Activated naive CD4-positive, alpha-beta T cell treated with anti-CD3 and anti-CD28 coated beads, Interleukin-2, amount 10 ng/mL, durations not matched to agents 5 hours and 36 hours (primary cell): Measurements from ENCODE around the gene RILP. TPM values are rescaled to one million over a fixed set of nuclear protein-coding genes. Genes with fewer than 3 reads are reported as not detected.

Experiments
- total RNA-seq, 2 experiments: library from RNA; stranded (reverse); gene quantifications; one replicate each; pipeline ENCODE4 v1.2.3, GENCODE V29; 2021

The RILP gene, protein sequence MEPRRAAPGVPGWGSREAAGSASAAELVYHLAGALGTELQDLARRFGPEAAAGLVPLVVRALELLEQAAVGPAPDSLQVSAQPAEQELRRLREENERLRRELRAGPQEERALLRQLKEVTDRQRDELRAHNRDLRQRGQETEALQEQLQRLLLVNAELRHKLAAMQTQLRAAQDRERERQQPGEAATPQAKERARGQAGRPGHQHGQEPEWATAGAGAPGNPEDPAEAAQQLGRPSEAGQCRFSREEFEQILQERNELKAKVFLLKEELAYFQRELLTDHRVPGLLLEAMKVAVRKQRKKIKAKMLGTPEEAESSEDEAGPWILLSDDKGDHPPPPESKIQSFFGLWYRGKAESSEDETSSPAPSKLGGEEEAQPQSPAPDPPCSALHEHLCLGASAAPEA
- 1 to 10 TPM; 6.3 to 6.8 TPM for total RNA-seq

DNA sequence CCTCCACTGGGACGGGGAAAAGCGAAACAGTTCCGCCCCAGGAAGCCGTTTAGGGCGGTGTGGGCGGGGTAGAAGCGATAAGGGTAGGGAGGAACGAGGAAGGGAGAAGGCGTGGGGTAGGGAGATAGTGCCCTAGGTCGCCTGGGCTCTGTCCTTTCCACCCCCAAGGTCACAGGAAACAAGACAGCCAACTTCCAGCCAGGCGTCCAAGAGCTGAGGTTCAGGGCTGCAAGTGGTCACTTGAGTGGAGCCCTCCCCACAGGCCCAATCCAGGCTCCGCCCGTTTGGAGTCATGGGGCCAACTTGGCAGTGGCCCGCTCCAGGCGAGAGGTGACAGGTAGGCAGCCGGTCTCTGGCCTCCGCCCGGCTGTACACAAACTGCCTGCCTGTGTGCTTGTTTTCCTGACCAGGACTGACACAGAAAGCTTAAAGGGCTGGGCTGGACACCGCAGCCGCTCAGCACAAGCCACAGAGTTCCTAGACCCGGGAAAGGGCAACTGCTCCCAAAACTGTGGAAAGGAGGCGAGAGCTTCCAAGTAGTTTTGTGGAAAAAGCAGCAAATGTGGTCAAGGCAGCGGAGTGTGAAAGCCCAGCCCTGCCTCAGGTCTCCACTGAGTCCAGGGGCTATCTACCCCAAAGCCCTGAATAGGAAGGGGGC, at the start of gene RILP:
Gene RILP, minus strand, starts transcription at position 23 of the 658 bp plus-strand sequence. CDS start 62 bp downstream, outside the sequence.

DNA sequence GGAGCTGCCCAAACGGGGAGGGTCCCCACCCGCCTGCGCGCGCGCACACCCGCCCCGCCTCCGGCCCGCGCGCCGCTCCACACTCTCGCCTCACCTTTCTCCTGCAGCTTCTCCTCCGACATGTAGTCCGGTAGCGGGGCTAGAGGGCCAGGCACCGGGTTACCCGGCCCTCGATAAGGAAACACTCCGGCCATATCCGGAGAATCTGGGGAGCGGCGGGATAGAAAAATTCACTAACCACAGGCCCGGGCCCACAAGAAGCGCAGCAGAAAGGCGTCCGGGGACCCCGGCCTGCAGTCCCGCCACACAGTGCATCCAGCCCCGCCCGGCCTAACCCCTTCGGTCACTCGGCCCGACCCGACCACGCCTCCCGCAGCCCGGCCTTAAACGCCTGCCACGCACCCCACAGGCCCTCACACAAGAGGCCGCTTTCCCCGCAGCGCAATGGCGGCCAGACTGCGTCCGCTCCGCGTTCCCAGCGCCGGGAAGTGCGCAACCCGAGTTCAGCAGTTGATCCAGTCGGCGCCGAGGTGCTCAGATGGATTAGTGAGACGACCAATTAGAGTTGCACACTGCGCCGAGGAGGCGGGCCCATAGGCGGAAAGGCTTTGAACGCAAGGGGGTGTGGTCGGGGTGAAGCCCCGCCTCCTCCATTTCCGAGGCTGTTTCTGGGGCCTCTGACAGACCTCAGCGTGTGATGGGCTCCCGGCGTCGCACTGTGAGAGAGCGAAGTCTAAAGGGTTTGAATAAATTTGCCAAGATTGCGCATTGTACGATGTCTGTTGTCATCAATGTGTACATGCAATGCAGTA, 34.9 kb upstream of the RILP start, which contains the start of gene PRPF8:
Gene PRPF8, minus strand, starts transcription at position 490 of the 812 bp plus-strand sequence. Its CDS starts 296 bp downstream, at position 194.

DNA sequence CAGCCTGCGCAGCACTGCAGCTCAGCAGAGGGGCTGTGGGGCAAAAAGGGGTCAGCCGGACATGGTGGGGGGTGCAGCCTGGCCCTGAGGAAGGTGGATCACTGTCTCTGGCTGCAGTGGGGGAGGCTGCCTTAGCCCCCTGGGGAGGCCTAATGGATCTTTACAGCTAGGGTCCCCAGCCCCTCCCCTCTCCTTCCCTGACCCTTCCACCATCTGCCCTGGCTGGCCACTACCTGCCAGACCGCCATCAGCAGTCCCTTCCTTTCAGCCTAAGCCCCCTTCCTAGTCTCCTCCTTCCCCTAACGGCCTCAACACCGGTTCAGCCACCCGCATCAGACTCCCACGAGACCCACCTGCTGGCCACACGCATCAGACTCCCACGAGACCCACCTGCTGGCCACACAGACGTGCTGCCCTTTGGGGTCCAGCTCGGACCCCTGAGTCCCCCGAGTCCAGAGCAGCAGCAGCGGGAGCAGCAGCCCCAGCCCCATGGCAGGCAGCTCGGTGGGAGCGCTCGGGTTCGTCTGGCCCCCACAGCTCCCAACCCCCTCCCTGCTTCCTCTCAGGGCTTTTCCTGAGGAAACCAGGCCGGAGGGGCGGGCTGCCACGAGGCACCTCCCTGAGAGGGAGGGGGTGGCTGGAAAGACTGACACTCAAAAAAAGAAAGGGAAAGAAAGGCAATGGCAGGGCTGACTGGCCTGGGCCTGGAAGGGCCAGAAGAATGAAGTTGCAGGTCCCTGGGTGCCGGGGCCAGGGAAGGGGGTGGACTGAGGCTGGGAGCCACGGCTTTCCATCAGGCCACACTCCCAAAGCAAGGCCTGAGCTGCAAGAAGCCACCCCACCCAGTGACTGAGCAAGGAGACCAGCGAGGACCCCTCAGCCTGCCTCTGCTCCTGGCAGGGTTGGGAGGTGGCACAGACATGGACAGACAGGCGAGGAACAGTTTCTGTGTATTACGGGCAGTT, 4.2 kb downstream of the RILP start, which contains the start of gene SCARF1:
Gene SCARF1, minus strand, starts transcription at position 526 of the 965 bp plus-strand sequence. Its CDS starts 35 bp downstream, at position 491.

DNA sequence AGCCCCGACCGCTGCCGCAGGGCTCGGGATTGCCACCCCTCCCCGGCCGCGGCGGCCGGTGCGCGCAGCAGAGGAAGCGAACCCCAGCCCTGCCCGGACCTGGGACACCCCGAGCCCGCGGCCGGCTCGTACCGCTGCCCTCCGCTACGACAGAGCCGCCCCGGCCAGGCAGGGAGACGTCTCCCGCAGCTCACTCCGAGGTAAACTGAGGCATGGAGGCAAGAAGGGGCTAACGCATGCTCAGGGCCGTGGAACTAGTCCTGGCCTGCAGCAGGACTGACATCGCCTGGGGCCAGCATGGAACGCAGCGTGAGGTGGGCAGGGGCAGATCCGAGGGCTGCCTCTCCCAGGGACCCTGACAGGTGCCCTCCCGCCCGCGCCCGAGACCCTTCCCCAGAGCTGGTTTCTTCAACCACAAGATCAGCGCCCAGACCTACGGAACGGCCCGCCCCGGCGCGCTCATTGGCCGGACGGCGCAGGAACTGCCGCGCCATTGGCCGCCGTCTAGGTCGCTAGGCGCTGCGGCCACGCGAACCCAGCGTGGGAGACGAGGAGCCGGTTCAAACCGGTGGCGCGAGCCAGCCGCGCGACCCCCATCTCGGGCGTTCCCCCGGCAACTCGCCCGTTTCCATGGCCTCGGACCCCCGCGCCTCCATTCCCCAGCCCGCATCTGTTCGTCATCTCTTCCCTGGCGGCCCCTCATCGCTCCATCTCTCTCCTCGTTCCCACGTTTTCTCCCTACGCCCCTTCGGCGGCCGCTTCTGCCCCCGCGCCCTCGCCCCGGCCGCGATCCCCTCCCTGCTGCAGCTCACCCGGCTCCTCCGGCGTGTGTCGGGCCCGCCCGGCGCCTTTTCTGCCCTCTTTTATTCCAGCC, 21.4 kb downstream of the RILP start, which contains the start of gene SLC43A2:
Gene SLC43A2, minus strand, starts transcription at position 853 of the 874 bp plus-strand sequence. CDS start 960 bp downstream, outside the sequence.

Other genes with a start within 250 kb of the RILP start
- 100 to 1,000 TPM; 296 to 317 TPM for gene YWHAE, start 249.6 kb downstream of the RILP start, total RNA-seq
- 10 to 100 TPM; 16.6 to 16.9 TPM for gene CRK, start 193.6 kb downstream of the RILP start, total RNA-seq
- 10 to 100 TPM; 32.9 to 35.2 TPM for gene MYO1C, start 157.2 kb downstream of the RILP start, total RNA-seq
- gene INPP5K, start 133.3 kb downstream of the RILP start, total RNA-seq, result 10 to 100 TPM; 49.0 to 52.5 TPM
- 10 to 100 TPM; 47.7 to 54.0 TPM for gene PITPNA, start 87.1 kb downstream of the RILP start, total RNA-seq
- under 1 TPM; 0.48 TPM for gene SLC43A2, start 21.0 kb downstream of the RILP start, total RNA-seq
- 1 to 10 TPM; 3.9 to 4.8 TPM for gene SCARF1, start 4.1 kb downstream of the RILP start, total RNA-seq
- gene PRPF8, start 35.0 kb upstream of the RILP start, total RNA-seq, result 100 to 1,000 TPM; 263 to 273 TPM
- under 1 TPM; 0.10 TPM for gene TLCD2, start 60.5 kb upstream of the RILP start, total RNA-seq
- gene WDR81, start 74.8 kb upstream of the RILP start, total RNA-seq, result 10 to 100 TPM; 47.6 to 52.9 TPM
- gene SERPINF2, start 93.0 kb upstream of the RILP start, total RNA-seq, result under 1 TPM; 0.26 to 0.28 TPM
- under 1 TPM; 0.60 to 0.78 TPM for gene SERPINF1, start 112.2 kb upstream of the RILP start, total RNA-seq
- 10 to 100 TPM; 32.1 to 32.8 TPM for gene SMYD4, start 180.0 kb upstream of the RILP start, total RNA-seq
- 100 to 1,000 TPM; 266 to 275 TPM for gene RPA1, start 180.1 kb upstream of the RILP start, total RNA-seq